ENCODE results near the gene SCG5. TPM values are rescaled to one million over a fixed set of nuclear protein-coding genes. Genes with fewer than 3 reads are reported as not detected.
A peak's percentile ranks its signal among the peaks of the same experiment; 100 is the strongest.

The SCG5 gene
- total RNA-seq, 1 experiment from 2014 or later = 0.76 TPM

DNA sequence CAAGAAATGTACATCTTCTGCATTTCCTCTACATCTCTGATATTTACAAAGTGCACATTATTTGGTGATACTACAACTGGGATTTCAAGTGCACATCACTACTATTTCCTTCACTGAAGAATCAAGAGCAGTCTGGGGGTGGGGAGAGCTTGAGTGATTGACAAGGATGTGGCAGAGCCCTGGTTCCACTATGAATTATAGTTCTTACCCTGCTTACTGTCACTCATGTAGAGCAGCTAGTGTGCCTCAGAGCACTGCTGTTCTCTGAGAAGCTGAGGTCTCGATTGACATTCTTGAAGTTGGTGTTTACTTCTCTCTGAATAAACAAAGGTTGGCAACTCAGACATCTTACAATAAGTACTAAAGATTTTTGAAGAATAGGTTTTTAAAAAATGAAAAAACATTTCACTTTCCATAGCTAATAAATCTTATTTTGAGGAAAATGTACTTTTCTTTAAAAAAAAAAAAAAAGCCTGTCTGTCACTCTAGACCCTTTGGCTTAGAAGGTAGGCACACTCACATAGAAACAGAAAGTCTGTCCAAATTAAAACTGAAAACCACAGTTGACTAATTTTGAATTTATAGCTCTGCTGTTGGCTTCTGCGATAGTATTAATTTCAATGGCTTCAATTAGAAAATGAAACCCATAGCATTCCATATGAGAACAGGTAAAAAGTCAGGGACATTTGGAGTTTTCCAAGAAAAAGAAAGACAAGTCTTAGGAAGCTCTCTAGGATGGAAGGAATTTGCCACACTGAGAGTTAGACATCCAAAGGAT lies 81.8 kb downstream of the SCG5 start:
- no peak for DNase-seq (ENCODE audit: low spot score)

GRCh38 chr15:32729700-32730395 lies 88.3 kb downstream of the SCG5 start:
- no peak for DNase-seq (ENCODE audit: low spot score)

- no peak for DNase-seq (ENCODE audit: low spot score)
Observed at GRCh38 chr15:32730677-32731654, 89.5 kb downstream of the SCG5 start.

DNA sequence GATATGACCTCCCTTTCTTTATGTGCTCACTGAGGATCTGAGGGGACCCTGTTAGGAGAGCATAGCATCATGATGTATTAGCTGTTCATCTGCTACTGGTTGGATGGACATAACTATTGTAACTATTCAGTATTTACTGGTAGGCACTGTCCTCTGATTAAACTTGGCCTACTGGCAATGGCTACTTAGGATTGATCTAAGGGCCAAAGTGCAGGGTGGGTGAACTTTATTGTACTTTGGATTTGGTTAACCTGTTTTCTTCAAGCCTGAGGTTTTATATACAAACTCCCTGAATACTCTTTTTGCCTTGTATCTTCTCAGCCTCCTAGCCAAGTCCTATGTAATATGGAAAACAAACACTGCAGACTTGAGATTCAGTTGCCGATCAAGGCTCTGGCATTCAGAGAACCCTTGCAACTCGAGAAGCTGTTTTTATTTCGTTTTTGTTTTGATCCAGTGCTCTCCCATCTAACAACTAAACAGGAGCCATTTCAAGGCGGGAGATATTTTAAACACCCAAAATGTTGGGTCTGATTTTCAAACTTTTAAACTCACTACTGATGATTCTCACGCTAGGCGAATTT lies 91.2 kb downstream of the SCG5 start:
- no peak for DNase-seq (ENCODE audit: low spot score)

DNA sequence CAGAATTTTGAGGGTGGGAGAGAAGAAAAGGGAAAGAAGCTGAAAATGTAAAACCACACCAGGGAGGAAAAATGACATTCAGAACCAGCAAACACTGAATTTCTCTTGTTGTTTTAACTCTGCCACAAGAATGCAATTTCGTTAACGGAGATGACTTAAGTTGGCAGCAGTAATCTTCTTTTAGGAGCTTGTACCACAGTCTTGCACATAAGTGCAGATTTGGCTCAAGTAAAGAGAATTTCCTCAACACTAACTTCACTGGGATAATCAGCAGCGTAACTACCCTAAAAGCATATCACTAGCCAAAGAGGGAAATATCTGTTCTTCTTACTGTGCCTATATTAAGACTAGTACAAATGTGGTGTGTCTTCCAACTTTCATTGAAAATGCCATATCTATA lies 91.8 kb downstream of the SCG5 start:
- no peak for DNase-seq (ENCODE audit: low spot score)

DNA sequence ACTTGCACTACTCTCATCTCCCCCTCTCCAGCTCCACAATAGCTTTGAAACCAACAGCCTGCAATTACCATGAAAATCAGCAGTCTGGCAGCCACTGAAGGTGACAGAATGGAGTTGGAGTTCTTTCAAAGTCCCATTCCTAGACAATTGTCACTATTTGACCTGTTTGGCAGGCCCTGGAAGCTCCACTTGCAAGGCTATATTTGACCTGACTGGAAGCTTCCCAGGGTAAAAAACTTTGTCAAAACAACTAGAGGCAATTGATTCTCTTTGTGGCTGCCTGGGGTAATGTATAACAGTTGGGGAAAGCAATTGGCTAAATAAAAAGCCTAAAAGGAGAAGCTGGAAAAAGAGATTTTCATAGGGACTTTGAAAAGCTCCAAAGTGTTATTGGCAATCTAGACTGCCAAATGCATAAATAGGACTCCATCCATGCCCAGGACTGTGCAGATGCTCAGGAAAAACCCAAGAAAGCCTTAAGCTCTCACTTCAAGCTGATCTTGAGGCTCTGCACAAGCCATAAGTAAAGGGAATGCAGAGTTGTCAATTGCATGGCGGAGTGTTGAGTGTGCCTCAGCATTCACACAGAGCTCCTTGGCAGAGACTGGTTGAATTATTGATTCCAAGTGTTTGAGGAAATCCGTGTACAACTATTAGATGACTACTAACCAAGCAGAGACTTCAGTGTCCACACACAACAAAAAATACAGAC lies 94.6 kb downstream of the SCG5 start:
- DNase-seq (ENCODE audit: low spot score) = no peak

GRCh38 chr15:32736701-32737061 lies 95.2 kb downstream of the SCG5 start:
- DNase-seq (ENCODE audit: low spot score) = no peak

DNA sequence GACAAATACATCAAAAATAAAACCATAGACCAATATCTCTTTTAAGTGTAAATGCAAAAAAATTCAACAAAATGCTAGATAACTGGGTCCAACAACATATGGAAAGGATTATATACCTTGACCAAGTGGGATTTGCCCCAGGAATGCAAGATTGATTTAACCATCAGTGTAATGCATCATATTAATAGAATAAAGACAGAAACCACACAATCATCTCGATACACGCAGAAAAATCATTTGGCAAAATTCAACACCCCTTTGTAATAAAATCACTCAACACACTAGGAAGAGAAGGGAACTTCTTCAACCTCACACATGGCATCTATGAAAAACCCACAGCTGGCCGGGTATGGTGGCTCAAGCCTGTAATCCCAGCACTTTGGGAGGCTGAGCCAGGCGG lies 95.8 kb downstream of the SCG5 start:
- DNase-seq (ENCODE audit: low spot score) = no peak

DNA sequence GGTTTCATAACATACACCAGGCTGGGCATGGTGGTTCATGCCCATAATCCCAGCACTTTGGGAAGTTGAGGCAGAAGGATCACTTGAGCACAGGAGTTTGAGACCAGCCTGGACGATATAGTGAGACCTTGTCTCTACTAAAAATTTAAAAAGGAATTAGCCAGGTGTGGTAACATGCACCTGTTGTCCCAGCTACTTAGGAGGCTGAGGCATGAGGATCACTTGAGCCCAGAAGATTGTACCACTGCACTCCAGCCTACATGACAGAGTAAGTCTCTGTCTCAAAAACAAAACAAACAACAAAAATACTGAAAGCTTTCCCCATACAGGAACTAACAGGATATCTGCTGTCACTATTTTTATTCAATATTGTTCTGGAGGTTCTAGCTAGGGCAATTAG lies 97.2 kb downstream of the SCG5 start:
- DNase-seq (ENCODE audit: low spot score) = no peak

DNA sequence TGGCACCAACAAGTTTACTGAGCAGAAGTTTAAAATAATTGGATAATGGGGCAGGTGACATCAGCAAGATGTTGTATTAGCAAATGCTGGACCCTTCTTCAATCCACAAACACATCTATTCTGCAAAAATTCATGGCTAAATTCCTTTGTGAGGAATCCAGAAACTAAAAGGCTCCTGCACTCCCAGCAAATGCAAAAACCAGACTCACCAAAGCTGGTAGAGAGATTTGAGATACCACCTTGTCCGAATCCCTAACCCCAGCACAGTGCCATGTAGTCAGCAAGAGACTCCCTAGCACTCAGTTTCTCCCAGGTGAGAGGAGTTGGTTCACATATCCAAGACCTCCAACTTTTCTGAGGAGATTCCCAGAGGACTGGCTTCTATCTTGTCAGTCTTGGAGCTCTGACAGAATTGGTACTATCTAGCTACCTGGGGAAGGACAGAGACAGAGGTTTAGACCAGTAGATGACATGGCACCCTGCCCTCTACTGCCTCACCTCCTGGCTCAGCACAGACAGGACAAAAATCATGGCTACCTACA lies 98.1 kb downstream of the SCG5 start:
- no peak for DNase-seq (ENCODE audit: low spot score)

GRCh38 chr15:32743411-32744140 lies 102.1 kb downstream of the SCG5 start:
- DNase-seq (ENCODE audit: low spot score) = peak; percentile 37

GRCh38 chr15:32746116-32746857 lies 104.8 kb downstream of the SCG5 start:
- no peak for DNase-seq (ENCODE audit: low spot score)

Other genes with a start within 250 kb of the SCG5 start
- 0.91 TPM in 1 of 2 replicates, not detected in the other for gene GOLGA8K, start 238.4 kb upstream of the SCG5 start, total RNA-seq (2014; rRNA removed; shearing (Covaris generic))
- not detected in 2 replicates for gene GOLGA8O, start 186.1 kb upstream of the SCG5 start, total RNA-seq (2014; rRNA removed; shearing (Covaris generic))
- 0.50 and 1.0 TPM in 2 replicates for gene GOLGA8N, start 48.3 kb upstream of the SCG5 start, total RNA-seq (2014; rRNA removed; shearing (Covaris generic))
- gene ARHGAP11A, start 26.2 kb upstream of the SCG5 start, total RNA-seq (2014; rRNA removed; shearing (Covaris generic)) = 47.3 and 64.5 TPM in 2 replicates
- gene GREM1, start 76.3 kb downstream of the SCG5 start, total RNA-seq (2014; rRNA removed; shearing (Covaris generic)) = not detected in 2 replicates

All from A172 (cell line).